PC-9 (cell line): ENCODE data around the gene LSM4.

Experiments used
- EZH2 ChIP-seq: fragments of 200-600 bp; sonication (generic); IDR thresholded peaks from 2 replicates; pipeline ENCODE4 v1.8.0; 2017; ENCODE audit warnings: antibody characterized with exemption, low read depth
- TF ChIP-seq, protein P1 (sequence below): fragments of 200-600 bp; sonication (generic); conservative IDR thresholded peaks from 2 replicates; pipeline ENCODE4 v1.6.1; 2017; ENCODE audit warnings: mixed run types, antibody characterized with exemption, mild to moderate bottlenecking, moderate library complexity

DNA sequence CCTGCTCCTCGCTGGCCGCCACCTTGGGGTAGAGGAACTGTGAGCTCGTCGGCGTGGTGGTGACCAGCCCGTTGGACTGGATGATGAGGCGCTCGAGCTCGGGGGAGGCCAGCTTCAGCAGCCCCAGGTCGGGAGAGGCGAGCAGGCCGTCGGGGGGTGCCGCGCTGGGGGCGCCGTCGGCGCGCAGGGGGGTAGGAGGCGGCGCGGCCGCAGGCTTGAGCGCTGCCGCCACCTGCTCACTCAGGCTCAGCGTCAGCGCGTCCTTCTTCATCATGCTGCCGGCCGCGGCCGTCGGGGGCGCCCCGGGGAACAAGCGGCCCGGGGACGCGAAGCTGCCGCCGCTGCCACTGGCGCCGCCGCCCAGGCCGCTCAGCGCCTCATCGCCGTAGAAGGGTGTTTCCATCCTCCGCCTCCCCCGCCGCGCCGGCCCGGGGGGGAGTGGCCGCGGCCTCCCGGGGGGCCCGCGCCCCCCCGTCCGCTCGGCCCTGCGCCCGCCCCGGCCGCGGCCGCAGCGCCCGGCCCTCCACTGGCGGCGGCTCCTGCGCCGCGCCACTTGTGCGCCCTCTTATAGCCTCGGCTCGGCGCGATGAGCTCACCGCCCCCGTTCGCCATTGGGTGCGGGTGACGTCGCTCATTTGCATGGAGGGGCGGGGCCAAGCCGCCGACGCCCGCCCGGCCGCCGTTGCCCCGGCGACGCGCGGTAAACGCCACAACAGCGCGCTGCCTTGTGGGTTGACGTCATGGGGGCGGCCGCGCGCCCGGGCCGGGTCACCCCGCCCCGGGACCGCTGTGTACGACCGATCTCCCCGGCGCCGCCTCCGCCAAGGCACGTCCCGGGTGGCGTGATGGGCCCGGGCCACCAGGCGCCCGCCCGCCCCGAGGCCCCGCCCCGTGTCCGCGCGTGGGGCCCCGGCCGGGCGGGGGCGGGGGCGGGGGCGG is 41.5 kb downstream of the LSM4 start, which contains the start of gene JUND:
- TF ChIP-seq, protein P1, sequence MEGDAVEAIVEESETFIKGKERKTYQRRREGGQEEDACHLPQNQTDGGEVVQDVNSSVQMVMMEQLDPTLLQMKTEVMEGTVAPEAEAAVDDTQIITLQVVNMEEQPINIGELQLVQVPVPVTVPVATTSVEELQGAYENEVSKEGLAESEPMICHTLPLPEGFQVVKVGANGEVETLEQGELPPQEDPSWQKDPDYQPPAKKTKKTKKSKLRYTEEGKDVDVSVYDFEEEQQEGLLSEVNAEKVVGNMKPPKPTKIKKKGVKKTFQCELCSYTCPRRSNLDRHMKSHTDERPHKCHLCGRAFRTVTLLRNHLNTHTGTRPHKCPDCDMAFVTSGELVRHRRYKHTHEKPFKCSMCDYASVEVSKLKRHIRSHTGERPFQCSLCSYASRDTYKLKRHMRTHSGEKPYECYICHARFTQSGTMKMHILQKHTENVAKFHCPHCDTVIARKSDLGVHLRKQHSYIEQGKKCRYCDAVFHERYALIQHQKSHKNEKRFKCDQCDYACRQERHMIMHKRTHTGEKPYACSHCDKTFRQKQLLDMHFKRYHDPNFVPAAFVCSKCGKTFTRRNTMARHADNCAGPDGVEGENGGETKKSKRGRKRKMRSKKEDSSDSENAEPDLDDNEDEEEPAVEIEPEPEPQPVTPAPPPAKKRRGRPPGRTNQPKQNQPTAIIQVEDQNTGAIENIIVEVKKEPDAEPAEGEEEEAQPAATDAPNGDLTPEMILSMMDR: no peak
- no peak for TF ChIP-seq EZH2
